Activated CD4-positive, alpha-beta T cell treated with anti-CD3 and anti-CD28 coated beads, Interleukin-2, amount 10 ng/mL, durations not matched to agents 7 days and 5 days (primary cell): ENCODE data around the gene ACOX2. TPM values are rescaled to one million over a fixed set of nuclear protein-coding genes. Genes with fewer than 3 reads are reported as not detected.

ENCODE experiments used
- CTCF ChIA-PET: fragments of 350-600 bp; sonication (Branson Sonifier 250); formaldehyde crosslinking; loops from one replicate; lab custom pipeline; 2021; ENCODE audit warnings: antibody characterized with exemption; lab: Charles Lee
- POLR2A ChIA-PET: fragments of 350-600 bp; sonication (Branson Sonifier 250); formaldehyde crosslinking; loops from one replicate; lab custom pipeline; 2021; ENCODE audit warnings: antibody characterized with exemption; lab: Charles Lee
- DNase-seq: peaks from one replicate; pipeline ENCODE4 v3.0.0-alpha.2; 2020
- H3K27ac Mint-ChIP-seq: one replicate; pipeline ENCODE4 v1.8.0; 2021; ENCODE audit warnings: mild to moderate bottlenecking, moderate library complexity, mixed read lengths
- H3K27me3 Mint-ChIP-seq: one replicate; pipeline ENCODE4 v1.8.0; 2021; ENCODE audit warnings: mixed read lengths
- H3K36me3 Mint-ChIP-seq: one replicate; pipeline ENCODE4 v1.8.0; 2021; ENCODE audit warnings: low read depth, mixed read lengths
- H3K4me1 Mint-ChIP-seq: one replicate; pipeline ENCODE4 v1.8.0; 2021; ENCODE audit warnings: mixed read lengths
- H3K4me3 Mint-ChIP-seq: one replicate; pipeline ENCODE4 v1.8.0; 2021; ENCODE audit warnings: mild to moderate bottlenecking, moderate library complexity, mixed read lengths
- H3K9me3 Mint-ChIP-seq: one replicate; pipeline ENCODE4 v1.8.0; 2021; ENCODE audit warnings: mixed read lengths
- total RNA-seq, 2 experiments: library from RNA; stranded (reverse); gene quantifications; one replicate each; pipeline ENCODE4 v1.2.3, GENCODE V29; 2021

The ACOX2 gene
- total RNA-seq, 2 experiments from 2014 or later, result not detected

- H3K27ac Mint-ChIP-seq, result no peak overlapping the region
- no peaks in the 10 kb centered on the region for H3K9me3 Mint-ChIP-seq
- H3K4me1 Mint-ChIP-seq, result no peaks in the 10 kb centered on the region
- ChIA-PET CTCF (interaction anchor here (0.7 kb wide), 1 partner anchor 11 kb away, joined by 3 read pairs; no protein-coding TSS in a partner anchor), POLR2A (no interaction called here)
- peaks cover 1% of the 10 kb centered on the region for H3K36me3 Mint-ChIP-seq
- H3K27me3 Mint-ChIP-seq, result no peaks in the 10 kb centered on the region
- no peak for DNase-seq
- no peak overlapping the region for H3K4me3 Mint-ChIP-seq
Observed at GRCh38 chr3:58508437-58508836, 28.6 kb downstream of the ACOX2 start.

DNA sequence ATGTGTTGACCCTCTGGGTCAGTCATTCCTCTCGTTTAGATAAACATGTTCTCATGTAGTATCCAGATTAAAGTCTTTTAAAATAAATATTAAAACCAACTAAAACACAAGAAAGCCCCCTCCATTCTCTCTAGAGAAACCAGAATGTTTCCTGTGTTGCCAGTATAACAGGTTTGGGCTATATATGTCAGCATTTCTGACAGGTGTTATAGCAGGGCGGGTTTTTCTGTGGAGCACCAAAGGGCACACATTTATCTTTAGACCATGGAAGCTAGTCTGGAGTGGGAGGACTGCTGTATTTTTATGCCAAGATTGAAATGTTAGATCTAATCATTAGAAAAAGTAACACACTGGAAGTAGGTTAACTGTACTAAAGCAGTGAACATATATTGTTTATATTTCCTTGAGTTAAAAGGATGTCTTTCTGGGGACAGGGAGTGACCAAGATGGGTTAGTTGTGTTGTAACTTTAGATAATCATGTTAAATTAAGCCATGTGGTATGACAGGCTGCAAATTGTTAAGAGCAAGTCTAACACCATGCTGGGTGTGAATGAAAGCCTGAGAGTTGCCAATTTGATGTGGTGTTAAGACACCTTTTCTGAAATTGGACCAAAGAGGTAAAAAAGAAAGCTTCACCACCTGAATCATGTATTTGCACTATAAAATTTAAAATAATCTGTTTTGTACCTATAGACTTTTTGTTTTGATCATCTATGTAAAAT lies 29.5 kb downstream of the ACOX2 start:
- Mint-ChIP-seq H3K36me3 (peaks cover 1% of the 10 kb centered on the region), H3K4me1 (no peaks in the 10 kb centered on the region), H3K27ac (no peak overlapping the region), H3K4me3 (no peak overlapping the region), H3K9me3 (no peaks in the 10 kb centered on the region), H3K27me3 (no peaks in the 10 kb centered on the region)
- ChIA-PET CTCF (interaction anchor here (0.7 to 1.5 kb wide), 2 partner anchors 12 to 16 kb away, joined by 3 to 7 read pairs; partner anchors contain the start of gene KCTD6), POLR2A (no interaction called here)
- no peak for DNase-seq

- Mint-ChIP-seq H3K9me3 (no peaks in the 10 kb centered on the region), H3K4me3 (no peak overlapping the region)
- POLR2A ChIA-PET, result no interaction called here
Observed at GRCh38 chr3:58502872-58503271, 34.1 kb downstream of the ACOX2 start.

GRCh38 chr3:58497097-58497496 lies 39.9 kb downstream of the ACOX2 start:
- peaks cover 4% of the 10 kb centered on the region for H3K27me3 Mint-ChIP-seq
- no peak overlapping the region for H3K27ac Mint-ChIP-seq
- no peaks in the 10 kb centered on the region for H3K9me3 Mint-ChIP-seq
- CTCF ChIA-PET, result no interaction called here
- H3K4me3 Mint-ChIP-seq, result no peak overlapping the region
- POLR2A ChIA-PET, result no interaction called here
- DNase-seq, result no peak
- H3K4me1 Mint-ChIP-seq, result peaks cover 29% of the 10 kb centered on the region
- H3K36me3 Mint-ChIP-seq, result peaks cover 17% of the 10 kb centered on the region

More at GRCh38 chr3:58502872-58503271, 34.1 kb downstream of the ACOX2 start:
- H3K27me3 Mint-ChIP-seq, result no peaks in the 10 kb centered on the region
- H3K27ac Mint-ChIP-seq, result no peak overlapping the region
- CTCF ChIA-PET, result no interaction called here
- H3K36me3 Mint-ChIP-seq, result peaks cover 18% of the 10 kb centered on the region
- H3K4me1 Mint-ChIP-seq, result no peaks in the 10 kb centered on the region
- DNase-seq, result no peak

DNA sequence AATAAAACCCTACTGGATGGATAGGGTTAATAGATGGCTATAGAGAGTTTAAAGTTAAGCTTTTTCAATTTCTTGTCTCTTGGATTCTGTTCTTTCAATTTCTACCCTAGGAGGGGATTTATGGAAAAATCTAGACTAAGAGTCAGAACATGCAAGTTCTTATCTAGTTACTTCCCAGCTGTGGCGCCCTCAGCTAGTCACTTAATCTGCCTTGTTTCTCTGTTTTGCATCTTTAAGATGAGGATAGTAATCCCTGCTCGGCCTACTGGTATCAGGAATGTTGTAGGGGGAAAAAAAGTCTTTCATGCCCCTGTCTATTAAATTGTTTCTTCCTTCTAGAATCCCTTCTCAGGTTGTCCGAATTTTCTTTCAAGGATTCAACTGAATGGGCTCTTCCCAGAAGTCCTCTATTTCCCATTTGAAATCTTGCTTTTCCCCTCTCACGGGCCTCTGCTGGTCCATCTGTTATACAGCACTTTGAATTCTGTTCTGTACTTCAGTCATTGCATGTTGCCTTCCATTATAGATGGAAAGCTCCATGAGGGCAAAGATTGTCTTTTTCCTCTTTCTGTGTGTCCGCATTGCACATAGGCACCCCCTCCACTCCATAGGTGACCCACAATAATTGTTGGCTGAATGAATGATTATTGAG lies 40.7 kb downstream of the ACOX2 start:
- Mint-ChIP-seq H3K36me3 (peaks cover 12% of the 10 kb centered on the region), H3K4me3 (no peak overlapping the region), H3K9me3 (no peaks in the 10 kb centered on the region), H3K27me3 (peaks cover 6% of the 10 kb centered on the region), H3K27ac (no peak overlapping the region), H3K4me1 (peaks cover 32% of the 10 kb centered on the region)
- DNase-seq, result no peak
- ChIA-PET CTCF (no interaction called here), POLR2A (no interaction called here)

DNA sequence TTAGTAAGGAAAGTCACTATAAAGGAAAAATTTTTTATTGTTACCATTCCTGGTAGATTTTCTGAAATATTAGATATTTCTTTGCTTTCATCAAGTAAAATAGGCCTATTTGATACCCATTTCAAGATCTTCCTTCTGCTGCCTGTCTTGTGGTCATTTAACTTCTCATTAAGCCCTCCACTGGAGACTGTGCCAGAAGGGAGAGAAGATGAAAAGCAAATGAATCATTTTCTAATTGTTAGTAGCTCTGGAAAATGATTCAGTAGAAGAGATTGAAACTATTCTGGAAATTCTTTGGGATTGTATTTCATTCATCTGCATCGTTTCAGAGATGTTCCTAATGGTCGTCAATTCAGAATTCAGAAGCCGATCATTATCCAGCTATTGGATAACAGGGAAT lies 41.9 kb downstream of the ACOX2 start:
- Mint-ChIP-seq H3K4me3 (no peak overlapping the region), H3K36me3 (peaks cover 4% of the 10 kb centered on the region), H3K4me1 (peaks cover 37% of the 10 kb centered on the region), H3K9me3 (no peaks in the 10 kb centered on the region), H3K27me3 (peaks cover 10% of the 10 kb centered on the region), H3K27ac (no peak overlapping the region)
- DNase-seq, result no peak
- ChIA-PET POLR2A (interaction anchor here (0.6 kb wide), 1 partner anchor 92 kb away, joined by 3 read pairs; no protein-coding TSS in a partner anchor), CTCF (interaction anchor here (0.6 to 0.8 kb wide), 2 partner anchors 189 to 1269 kb away, joined by 3 to 5 read pairs; partner anchors contain the start of genes HTD2 and RPP14)

- Mint-ChIP-seq H3K27ac (no peak overlapping the region), H3K36me3 (peaks cover 3% of the 10 kb centered on the region), H3K4me1 (peaks cover 41% of the 10 kb centered on the region), H3K27me3 (peaks cover 18% of the 10 kb centered on the region), H3K9me3 (no peaks in the 10 kb centered on the region), H3K4me3 (no peak overlapping the region)
- ChIA-PET POLR2A (no interaction called here), CTCF (interaction anchor here (0.8 to 3.1 kb wide), 4 partner anchors 11 to 188 kb away, joined by 3 to 9 read pairs (median 4); partner anchors contain the start of genes HTD2 and RPP14)
- no peak for DNase-seq
Observed at GRCh38 chr3:58494107-58494506, 42.9 kb downstream of the ACOX2 start.

- peaks cover 32% of the 10 kb centered on the region for H3K27me3 Mint-ChIP-seq
- H3K36me3 Mint-ChIP-seq, result no peaks in the 10 kb centered on the region
- H3K27ac Mint-ChIP-seq, result peak overlapping the region; percentile 86
- peak; percentile 41 for DNase-seq
- no peaks in the 10 kb centered on the region for H3K9me3 Mint-ChIP-seq
- ChIA-PET POLR2A (no interaction called here), CTCF (interaction anchor here (0.6 to 3.1 kb wide), 24 partner anchors 7 to 185 kb away, joined by 3 to 22 read pairs (median 6); partner anchors contain the start of genes HTD2 and RPP14)
- H3K4me3 Mint-ChIP-seq, result peak overlapping the region; percentile 84
- H3K4me1 Mint-ChIP-seq, result peaks cover 41% of the 10 kb centered on the region
Observed at GRCh38 chr3:58492494-58492905, 44.5 kb downstream of the ACOX2 start.

DNA sequence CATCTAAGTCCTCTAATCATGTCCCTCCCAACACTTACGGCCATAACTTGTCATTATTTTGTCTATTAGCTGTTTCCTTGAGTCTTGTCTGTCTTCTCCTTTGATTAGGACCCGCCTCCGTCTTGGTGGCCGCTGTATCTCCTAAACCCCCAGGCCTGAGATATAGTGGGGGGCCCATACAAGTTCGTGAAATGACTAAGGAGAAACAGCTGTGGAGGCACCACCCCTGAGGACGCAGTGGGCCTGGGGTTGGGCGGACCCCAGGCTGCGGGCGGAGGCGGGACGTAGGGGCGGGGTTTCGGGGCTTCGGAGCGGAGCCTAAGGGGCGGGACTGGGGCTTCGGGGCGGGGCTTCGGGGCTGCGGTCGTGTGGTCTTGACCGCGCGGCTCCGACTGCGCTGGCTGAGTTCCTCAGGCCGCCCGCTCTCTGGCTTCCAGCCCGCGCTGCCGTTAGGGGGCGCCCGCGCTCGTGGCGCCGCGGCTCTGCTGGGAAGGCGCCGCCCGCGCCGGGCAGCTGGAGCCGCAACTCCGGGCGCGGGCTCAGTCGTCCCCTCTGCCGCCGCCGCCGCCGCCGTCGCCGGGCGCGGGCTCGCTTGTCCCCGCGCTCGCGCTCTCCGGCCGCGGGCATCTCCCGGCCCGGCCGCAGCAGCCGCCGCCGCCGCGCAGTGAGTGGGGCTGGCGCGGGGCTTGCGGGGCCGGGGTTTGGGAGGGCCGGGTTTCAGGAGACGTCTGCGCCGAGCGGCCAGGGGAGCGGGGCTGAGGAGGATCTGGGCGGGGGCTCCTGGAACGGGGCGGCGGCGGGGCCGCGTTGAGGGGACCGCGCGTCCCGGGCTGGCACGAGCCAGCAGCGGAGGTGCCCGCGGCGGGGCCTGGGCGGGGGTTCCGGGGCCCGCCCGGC lies 45.2 kb downstream of the ACOX2 start, which contains the start of gene KCTD6:
Gene KCTD6 (plus strand): TSS at position 591 of the 897 bp plus-strand sequence. CDS start 6,660 bp downstream, outside the sequence.
- Mint-ChIP-seq H3K27ac (peak within 1 kb of the TSS; percentile 86), H3K9me3 (no peaks in the 10 kb centered on the region), H3K27me3 (peaks cover 39% of the 10 kb centered on the region), H3K4me1 (peaks cover 41% of the 10 kb centered on the region), H3K4me3 (peak within 1 kb of the TSS; percentile 84), H3K36me3 (no peaks in the 10 kb centered on the region)
- CTCF ChIA-PET, result interaction anchor here (0.6 to 3.1 kb wide), 29 partner anchors 8 to 525 kb away, joined by 3 to 22 read pairs (median 5); partner anchors contain the start of genes HTD2 and RPP14
- DNase-seq, result peak; percentile 81
- POLR2A ChIA-PET, result interaction anchor here (0.5 kb wide), 1 partner anchor 28 kb away, joined by 4 read pairs; no protein-coding TSS in a partner anchor

GRCh38 chr3:58490860-58491501 lies 46.0 kb downstream of the ACOX2 start:
- DNase-seq, result no peak
- Mint-ChIP-seq H3K27ac (no peak overlapping the region), H3K9me3 (no peaks in the 10 kb centered on the region), H3K4me1 (peaks cover 38% of the 10 kb centered on the region), H3K36me3 (no peaks in the 10 kb centered on the region), H3K27me3 (peaks cover 45% of the 10 kb centered on the region), H3K4me3 (peak overlapping the region; percentile 69)
- POLR2A ChIA-PET, result interaction anchor here (0.5 kb wide), 1 partner anchor 28 kb away, joined by 4 read pairs; no protein-coding TSS in a partner anchor
- CTCF ChIA-PET, result interaction anchor here (0.6 to 3.1 kb wide), 25 partner anchors 8 to 525 kb away, joined by 3 to 22 read pairs (median 5); partner anchors contain the start of genes HTD2 and RPP14

DNA sequence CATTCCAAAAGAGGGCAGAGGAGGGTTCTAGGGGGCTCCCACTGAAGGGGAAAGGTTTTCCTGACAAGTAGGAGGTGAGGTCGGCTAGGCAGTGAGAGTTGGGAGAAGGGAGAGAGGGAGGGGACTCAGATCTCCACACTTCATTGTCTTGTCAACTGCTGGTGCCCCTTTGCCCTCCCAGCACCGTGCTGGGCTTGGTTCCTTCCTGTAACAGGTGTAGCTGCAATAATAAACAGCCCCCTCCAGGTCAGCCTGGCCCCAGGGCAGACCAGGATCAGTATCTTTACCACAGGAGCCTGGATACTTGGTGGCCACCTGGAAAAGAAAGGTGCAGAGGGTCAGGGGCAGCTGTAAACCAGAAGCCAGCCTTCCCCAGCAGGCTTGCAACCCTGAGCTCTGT lies 48.0 kb downstream of the ACOX2 start:
- Mint-ChIP-seq H3K4me1 (peaks cover 27% of the 10 kb centered on the region), H3K4me3 (no peak overlapping the region), H3K27me3 (peaks cover 51% of the 10 kb centered on the region), H3K27ac (no peak overlapping the region), H3K36me3 (no peaks in the 10 kb centered on the region), H3K9me3 (no peaks in the 10 kb centered on the region)
- CTCF ChIA-PET, result interaction anchor here (0.9 kb wide), 1 partner anchor 139 kb away, joined by 3 read pairs; no protein-coding TSS in a partner anchor
- DNase-seq, result no peak
- POLR2A ChIA-PET, result no interaction called here
